OCI-LY7 (cell line): Measurements from ENCODE around the gene LRRC4C.

ENCODE experiments used
- CTCF ChIP-seq: fragments of 200-600 bp; sonication (generic); conservative IDR thresholded peaks from 2 replicates; pipeline ENCODE4 v1.5.1; 2014; ENCODE audit warnings: mild to moderate bottlenecking, antibody characterized with exemption, low read length, moderate library complexity, mixed read lengths
- EZH2phosphoT487 ChIP-seq: fragments of 200-600 bp; sonication (generic); IDR thresholded peaks from 2 replicates; pipeline ENCODE4 v1.6.1; 2018; ENCODE audit warnings: low read depth, borderline replicate concordance, mild to moderate bottlenecking, mixed run types, antibody characterized with exemption, low read length, moderate library complexity, mixed read lengths

GRCh38 chr11:40271361-40271760 is 1188.1 kb downstream of the LRRC4C start:
- TF ChIP-seq CTCF (no peak), EZH2phosphoT487 (no peak)
